ENCODE data around the gene NCAM2. TPM values are rescaled to one million over a fixed set of nuclear protein-coding genes. Genes with fewer than 3 reads are reported as not detected.

NCAM2 gene
- total and polyA plus RNA-seq, 4 donors: 0.45 to 11.7 (median 5.8) TPM

GRCh38 chr21:21226472-21226871 lies 228.3 kb downstream of the NCAM2 start:
- ATAC-seq (ENCODE audit: insufficient read depth, low FRiP score) (no peak), DNase-seq (no peak)
- Histone ChIP-seq H3K27me3 (ENCODE audit: control insufficient read depth in 3 of 3, insufficient read depth in 3 of 3, low read length in 2 of 3) (no peaks in the 10 kb centered on the region), H3K4me3 (no peak overlapping the region), H3K27ac (ENCODE audit: low read depth in 1 of 2, low read length in 1 of 2) (no peak overlapping the region), H3K4me1 (ENCODE audit: control insufficient read depth in 5 of 5, insufficient read depth in 5 of 5, low read length in 5 of 5) (no peaks in the 10 kb centered on the region), H3K9ac (ENCODE audit: insufficient read depth in 1 of 2, low read length in 2 of 2) (no peak overlapping the region), H3K9me3 (ENCODE audit: control insufficient read depth in 4 of 4, insufficient read depth in 3 of 4, low read length in 3 of 4) (peaks cover 0 to 5% (median 0%) of the 10 kb centered on the region in 4 donors), H3K36me3 (ENCODE audit: control insufficient read depth in 4 of 4, insufficient read depth in 4 of 4, low read length in 4 of 4) (no peaks in the 10 kb centered on the region)
- 56 to 60% methylated on average over 1 of the region's 1 CpG for WGBS, 2 donors
- no peak for TF ChIP-seq CTCF (IDR thresholded peaks at IDR 0.05; ENCODE audit: control extremely low read depth, extremely low read depth)

GRCh38 chr21:21230672-21231071 lies 232.5 kb downstream of the NCAM2 start:
- no peak for TF ChIP-seq CTCF (IDR thresholded peaks at IDR 0.05; ENCODE audit: control extremely low read depth, extremely low read depth)
- H3K27ac ChIP-seq (ENCODE audit: low read depth in 1 of 2, low read length in 1 of 2): no peak overlapping the region
- H3K36me3 ChIP-seq (ENCODE audit: control insufficient read depth in 4 of 4, insufficient read depth in 4 of 4, low read length in 4 of 4): no peaks in the 10 kb centered on the region
- DNase-seq (peak in 1 of 3 donors; percentile 28), ATAC-seq (ENCODE audit: insufficient read depth, low FRiP score) (no peak)
- no peaks in the 10 kb centered on the region for H3K27me3 ChIP-seq (ENCODE audit: control insufficient read depth in 3 of 3, insufficient read depth in 3 of 3, low read length in 2 of 3)
- no peaks in the 10 kb centered on the region for H3K9me3 ChIP-seq (ENCODE audit: control insufficient read depth in 4 of 4, insufficient read depth in 3 of 4, low read length in 3 of 4)
- 52 to 58% methylated on average over 3 of the region's 3 CpGs for WGBS, 2 donors
- H3K4me1 ChIP-seq (ENCODE audit: control insufficient read depth in 5 of 5, insufficient read depth in 5 of 5, low read length in 5 of 5): no peaks in the 10 kb centered on the region
- H3K9ac ChIP-seq (ENCODE audit: insufficient read depth in 1 of 2, low read length in 2 of 2): no peak overlapping the region
- H3K4me3 ChIP-seq: no peak overlapping the region

- Histone ChIP-seq H3K9me3 (ENCODE audit: control insufficient read depth in 4 of 4, insufficient read depth in 3 of 4, low read length in 3 of 4) (no peaks in the 10 kb centered on the region), H3K4me3 (no peak overlapping the region), H3K9ac (ENCODE audit: insufficient read depth in 1 of 2, low read length in 2 of 2) (no peak overlapping the region), H3K27me3 (ENCODE audit: control insufficient read depth in 3 of 3, insufficient read depth in 3 of 3, low read length in 2 of 3) (no peaks in the 10 kb centered on the region), H3K4me1 (ENCODE audit: control insufficient read depth in 5 of 5, insufficient read depth in 5 of 5, low read length in 5 of 5) (no peaks in the 10 kb centered on the region), H3K36me3 (ENCODE audit: control insufficient read depth in 4 of 4, insufficient read depth in 4 of 4, low read length in 4 of 4) (no peaks in the 10 kb centered on the region), H3K27ac (ENCODE audit: low read depth in 1 of 2, low read length in 1 of 2) (no peak overlapping the region)
- no peak for TF ChIP-seq CTCF (IDR thresholded peaks at IDR 0.05; ENCODE audit: control extremely low read depth, extremely low read depth)
- no peak for ATAC-seq (ENCODE audit: insufficient read depth, low FRiP score)
- WGBS, 2 donors: 10 to 15% methylated on average over 1 of the region's 1 CpG
- no peak for DNase-seq
Observed at GRCh38 chr21:21231913-21232312, 233.7 kb downstream of the NCAM2 start.

GRCh38 chr21:21232320-21232719 lies 234.1 kb downstream of the NCAM2 start:
- no peak overlapping the region for H3K4me3 ChIP-seq
- TF ChIP-seq CTCF (IDR thresholded peaks at IDR 0.05; ENCODE audit: control extremely low read depth, extremely low read depth): no peak
- no peaks in the 10 kb centered on the region for H3K36me3 ChIP-seq (ENCODE audit: control insufficient read depth in 4 of 4, insufficient read depth in 4 of 4, low read length in 4 of 4)
- H3K27me3 ChIP-seq (ENCODE audit: control insufficient read depth in 3 of 3, insufficient read depth in 3 of 3, low read length in 2 of 3): no peaks in the 10 kb centered on the region
- no peaks in the 10 kb centered on the region for H3K9me3 ChIP-seq (ENCODE audit: control insufficient read depth in 4 of 4, insufficient read depth in 3 of 4, low read length in 3 of 4)
- no peaks in the 10 kb centered on the region for H3K4me1 ChIP-seq (ENCODE audit: control insufficient read depth in 5 of 5, insufficient read depth in 5 of 5, low read length in 5 of 5)
- no peak overlapping the region for H3K9ac ChIP-seq (ENCODE audit: insufficient read depth in 1 of 2, low read length in 2 of 2)
- no peak for ATAC-seq (ENCODE audit: insufficient read depth, low FRiP score)
- peak; percentile 38 to 74 (median 62) for DNase-seq
- WGBS, 2 donors: 17% methylated on average over 1 of the region's 1 CpG
- no peak overlapping the region for H3K27ac ChIP-seq (ENCODE audit: low read depth in 1 of 2, low read length in 1 of 2)
